ENCODE results near the gene LGI2. TPM values are rescaled to one million over a fixed set of nuclear protein-coding genes. Genes with fewer than 3 reads are reported as not detected.

The LGI2 gene
- total RNA-seq, 1 experiment from 2014 or later, result not detected

Other genes starting within 250 kb of the LGI2 start
- not detected in 2 replicates for gene SOD3, start 235.4 kb downstream of the LGI2 start, total RNA-seq (2014; rRNA removed; shearing (Covaris generic); ENCODE audit: low replicate concordance)
- 0.11 and 0.87 TPM in 2 replicates for gene CCDC149, start 117.9 kb downstream of the LGI2 start, total RNA-seq (2014; rRNA removed; shearing (Covaris generic); ENCODE audit: low replicate concordance)
- gene SEPSECS, start 129.5 kb upstream of the LGI2 start, total RNA-seq (2014; rRNA removed; shearing (Covaris generic); ENCODE audit: low replicate concordance), result 6.3 and 11.1 TPM in 2 replicates
- gene PI4K2B, start 203.1 kb upstream of the LGI2 start, total RNA-seq (2014; rRNA removed; shearing (Covaris generic); ENCODE audit: low replicate concordance), result 21.5 and 38.4 TPM in 2 replicates

All from Karpas-422 (cell line).